HG02623 (cell line): Measurements from ENCODE around the gene SLC6A16.
"Not testable (repeated sequence)": the region's sequence is repeated elsewhere in the genome, so short reads cannot be mapped to it uniquely, and the experiment has no call there.

Experiments used
- ATAC-seq: cut with Tn5 transposase; IDR thresholded peaks from one replicate; pipeline ENCODE4 v1.9.1; 2021; ENCODE audit warnings: moderate library complexity; ENCODE audit not compliant: unreplicated experiment

Gene SLC6A16

GRCh38 chr19:49332691-49333417 lies 7.9 kb upstream of the SLC6A16 start:
- ATAC-seq: not testable (repeated sequence)

GRCh38 chr19:49331616-49332055 lies 6.6 kb upstream of the SLC6A16 start:
- peak; percentile 44 for ATAC-seq

DNA sequence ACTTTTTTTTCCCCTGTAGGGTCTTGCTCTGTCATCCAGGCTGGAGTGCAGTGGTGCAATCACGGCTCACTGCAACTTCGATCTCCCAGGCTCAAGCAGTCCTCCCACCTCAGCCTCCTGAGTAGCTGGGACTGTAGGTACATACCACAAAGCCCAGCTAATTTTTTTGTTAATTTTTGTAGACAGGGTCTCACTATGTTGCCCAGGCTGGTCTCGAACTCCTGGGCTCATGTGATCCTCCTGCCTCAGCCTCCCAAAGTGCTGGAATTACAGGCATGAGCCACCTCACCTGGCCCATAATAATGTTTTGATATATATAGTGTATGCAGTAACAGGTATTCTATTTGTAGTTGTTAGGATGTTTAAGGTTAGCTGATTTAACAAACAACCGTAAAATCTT lies 6.2 kb upstream of the SLC6A16 start:
- not testable (repeated sequence) for ATAC-seq

- no peak for ATAC-seq
Observed at GRCh38 chr19:49328741-49329140, 3.8 kb upstream of the SLC6A16 start.

DNA sequence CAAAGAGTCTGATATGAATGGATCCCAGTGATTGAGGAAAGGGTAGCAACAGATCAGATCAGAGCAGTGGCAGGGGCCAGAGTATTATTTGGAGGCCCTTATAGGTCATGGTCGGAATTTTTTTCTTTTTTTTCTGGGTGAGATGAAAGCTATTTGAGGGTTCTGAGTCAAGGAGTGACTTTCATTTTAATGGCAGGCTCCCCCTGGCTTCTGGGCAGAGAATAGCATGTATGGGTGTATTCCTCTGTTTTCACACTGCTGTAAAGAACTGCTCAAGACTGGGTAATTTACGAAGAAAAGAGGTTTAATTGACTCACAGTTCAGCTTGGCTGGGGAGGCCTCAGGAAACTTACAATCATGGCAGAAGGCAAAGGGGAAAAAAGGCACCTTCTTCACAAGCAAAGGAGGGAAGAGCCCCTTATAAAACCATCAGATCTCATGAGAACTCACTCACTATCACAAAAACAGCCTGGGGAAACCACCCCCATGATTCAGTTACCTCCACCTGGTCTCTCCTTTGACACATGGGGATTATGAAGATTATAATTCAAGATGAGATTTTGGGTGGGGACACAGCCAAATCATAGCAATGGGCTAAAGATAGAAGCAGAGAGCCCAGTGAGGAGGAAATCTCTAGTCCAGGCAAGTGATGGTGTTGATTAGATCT lies 3.0 kb upstream of the SLC6A16 start:
- ATAC-seq: no peak

- no peak for ATAC-seq
Observed at GRCh38 chr19:49326165-49326704, 1.2 kb upstream of the SLC6A16 start.

GRCh38 chr19:49325756-49326155 lies 765 bp upstream of the SLC6A16 start:
- not testable (repeated sequence) for ATAC-seq

GRCh38 chr19:49318296-49318695 lies 6.7 kb downstream of the SLC6A16 start:
- no peak for ATAC-seq

DNA sequence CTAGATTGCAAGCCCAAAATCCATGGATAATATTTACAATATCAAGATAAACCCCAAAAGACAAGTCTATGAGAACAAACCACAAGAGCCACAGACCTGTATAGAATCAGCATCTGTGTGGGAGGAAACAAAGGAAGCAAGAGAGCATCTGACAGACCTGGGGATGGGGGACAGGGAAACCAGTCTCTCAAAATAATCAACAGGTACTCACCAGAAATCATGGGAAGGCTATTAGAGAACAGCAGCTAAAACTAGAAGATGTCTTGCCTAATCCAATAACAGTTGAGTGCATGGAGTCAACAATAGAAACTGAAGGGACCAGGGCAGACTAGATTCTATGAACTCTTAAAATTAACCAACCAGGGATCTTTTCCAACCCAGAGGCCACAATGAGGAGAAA lies 8.7 kb downstream of the SLC6A16 start:
- no peak for ATAC-seq

DNA sequence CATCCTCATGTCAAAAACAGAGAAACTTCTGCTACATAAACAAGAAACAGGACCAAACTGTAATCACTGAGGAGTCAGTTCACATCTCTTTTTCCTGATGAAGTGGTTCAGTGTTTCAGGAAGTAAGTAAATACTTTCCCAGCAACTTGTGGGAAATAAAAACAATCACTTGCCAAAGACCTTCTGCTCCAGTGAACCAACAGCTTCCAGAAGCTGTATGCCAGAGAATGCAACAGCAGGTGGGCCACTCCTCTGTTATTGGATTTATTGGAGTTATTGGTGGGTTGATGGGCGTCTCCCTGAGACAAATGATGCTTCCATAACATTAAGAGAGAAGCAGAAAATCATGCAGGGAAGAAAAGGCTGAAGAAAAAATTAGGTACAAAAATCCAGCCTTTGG lies 9.9 kb downstream of the SLC6A16 start:
- no peak for ATAC-seq

DNA sequence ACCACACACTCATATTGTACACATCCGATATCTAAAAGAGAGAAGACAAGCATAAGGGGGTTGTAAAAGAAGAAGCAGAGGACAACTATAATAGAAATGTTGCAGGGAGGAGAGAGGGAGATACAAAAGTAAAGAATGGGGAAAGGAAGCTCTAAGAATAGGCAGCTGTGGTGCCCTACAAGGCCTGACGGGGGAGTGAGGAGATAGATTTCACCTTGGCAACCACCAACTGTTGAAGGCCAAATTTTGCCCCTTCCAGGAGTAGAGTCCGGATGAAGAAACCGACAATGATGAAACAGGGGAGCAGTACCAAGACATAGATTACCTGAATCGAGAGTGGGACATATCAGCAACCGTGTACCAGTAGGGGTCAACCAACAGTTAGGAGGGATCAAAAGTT lies 15.9 kb downstream of the SLC6A16 start:
- no peak for ATAC-seq

- ATAC-seq: not testable (repeated sequence)
Observed at GRCh38 chr19:49306734-49307133, 18.3 kb downstream of the SLC6A16 start.

GRCh38 chr19:49301866-49302252 lies 23.1 kb downstream of the SLC6A16 start:
- ATAC-seq: no peak

DNA sequence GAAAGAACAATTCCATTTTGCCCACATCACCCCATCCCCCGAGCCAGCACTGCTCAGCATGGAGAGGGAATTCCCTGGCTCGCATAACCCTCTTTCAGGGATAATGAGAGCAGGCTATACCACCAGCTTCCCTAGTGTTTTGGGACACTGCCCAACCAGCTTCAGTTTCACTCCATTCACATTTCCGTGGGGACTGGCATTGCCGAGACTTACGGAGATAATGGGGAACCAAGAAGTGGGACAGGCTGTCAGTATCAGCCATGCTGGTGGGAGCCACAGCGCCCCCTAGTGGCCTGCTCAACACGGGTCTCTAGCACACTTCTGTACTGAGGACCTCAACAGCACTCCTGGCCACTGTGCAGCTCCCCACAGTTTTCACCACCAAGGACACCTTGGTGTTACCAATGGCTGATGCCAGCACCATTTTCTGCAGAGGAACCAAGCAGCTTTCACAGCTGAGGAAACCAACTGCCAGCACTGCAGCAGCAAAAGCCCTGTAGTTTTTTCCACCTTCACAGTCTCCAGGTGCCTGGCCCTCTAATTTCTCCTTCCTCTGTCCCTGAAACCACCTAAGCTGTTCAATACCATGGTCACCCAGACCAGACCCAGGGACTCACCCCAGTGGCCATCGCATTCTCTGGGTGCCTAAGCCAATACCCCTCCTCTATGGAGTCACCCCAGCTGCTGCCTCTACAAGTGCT lies 23.7 kb downstream of the SLC6A16 start:
- no peak for ATAC-seq

DNA sequence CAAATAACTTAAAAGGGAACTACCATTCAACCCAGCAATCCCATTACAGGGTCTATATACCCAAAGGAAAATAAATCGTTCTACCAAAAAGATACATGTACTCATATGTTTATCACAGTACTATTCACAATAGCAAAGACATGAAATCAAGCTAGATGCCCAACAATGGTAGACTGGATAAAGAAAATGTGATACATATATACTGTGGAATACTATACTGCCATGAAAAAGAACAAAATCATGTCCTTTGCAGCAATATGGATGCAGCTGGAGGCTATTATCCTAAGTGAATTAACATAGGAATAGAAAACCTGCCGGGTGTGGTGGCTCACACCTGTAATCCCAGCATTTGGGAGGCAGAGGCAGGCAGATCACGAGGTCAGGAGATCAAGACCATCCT lies 26.3 kb downstream of the SLC6A16 start:
- ATAC-seq: not testable (repeated sequence)

DNA sequence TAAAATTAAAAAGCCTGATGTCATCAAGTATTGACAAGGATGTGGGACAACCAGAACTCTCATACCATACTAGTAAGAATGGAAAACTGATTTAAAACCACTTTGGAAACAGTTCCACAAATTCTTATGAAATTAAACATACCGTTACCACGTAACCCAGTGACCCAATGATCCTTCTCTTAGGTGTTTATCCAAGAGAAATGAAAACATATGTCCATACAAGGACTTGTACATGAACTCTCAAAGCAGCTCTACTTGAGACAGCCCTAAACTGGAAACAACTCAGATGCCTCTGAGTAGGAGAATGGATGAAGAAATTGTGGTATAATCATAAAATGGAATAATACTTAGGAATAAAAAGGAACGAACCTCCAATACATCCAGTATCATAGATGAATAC lies 27.6 kb downstream of the SLC6A16 start:
- ATAC-seq: no peak

DNA sequence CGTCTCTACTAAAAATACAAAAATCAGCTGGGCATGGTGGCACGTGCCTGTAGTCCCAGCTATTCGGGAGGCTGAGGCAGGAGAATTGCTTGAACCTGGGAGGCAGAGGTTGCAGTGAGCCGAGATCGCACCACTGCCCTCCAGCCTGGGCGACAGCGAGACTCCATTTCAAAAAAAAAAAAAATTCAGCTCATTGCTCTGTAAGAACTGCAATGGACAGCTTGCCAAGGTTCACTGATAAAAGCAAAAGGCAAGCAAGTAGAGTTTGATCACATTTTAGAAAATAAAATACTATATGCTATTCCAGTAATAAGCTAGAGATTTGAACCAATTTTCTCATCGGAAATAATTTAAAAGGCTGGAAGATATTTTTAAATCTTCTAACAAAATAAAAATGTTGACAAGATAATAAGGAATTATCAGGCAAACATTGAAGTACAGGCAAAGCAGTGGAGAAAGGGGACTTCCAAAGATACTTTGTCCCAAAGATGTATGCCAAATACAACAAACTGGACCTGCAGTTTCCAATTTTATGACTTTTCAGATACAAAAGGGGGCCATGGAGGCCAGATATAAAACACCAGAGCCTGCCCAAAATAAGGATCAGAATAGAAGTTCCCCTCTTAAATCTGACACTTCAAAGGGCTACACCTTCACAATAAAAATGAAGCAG lies 29.6 kb downstream of the SLC6A16 start:
- ATAC-seq: no peak

DNA sequence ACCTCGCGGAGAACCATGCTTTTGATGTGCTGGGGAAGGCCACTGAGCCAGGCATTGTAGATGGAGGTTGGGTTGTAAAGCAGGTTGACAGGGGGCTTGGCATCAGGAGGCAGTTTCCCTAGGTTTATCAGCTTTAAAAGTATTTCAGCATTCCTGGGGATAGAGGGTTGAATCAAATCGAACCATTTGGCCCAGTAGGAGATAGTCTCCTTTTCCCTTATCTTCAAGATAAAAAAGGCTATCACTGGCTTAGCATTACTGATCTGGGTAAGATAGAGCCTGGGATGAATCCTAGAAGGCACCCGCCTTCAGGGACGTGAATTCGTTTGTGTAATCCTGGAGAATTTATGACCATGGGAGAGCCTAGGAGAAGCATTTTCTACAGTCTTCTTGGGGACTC lies 30.6 kb downstream of the SLC6A16 start:
- ATAC-seq: no peak

DNA sequence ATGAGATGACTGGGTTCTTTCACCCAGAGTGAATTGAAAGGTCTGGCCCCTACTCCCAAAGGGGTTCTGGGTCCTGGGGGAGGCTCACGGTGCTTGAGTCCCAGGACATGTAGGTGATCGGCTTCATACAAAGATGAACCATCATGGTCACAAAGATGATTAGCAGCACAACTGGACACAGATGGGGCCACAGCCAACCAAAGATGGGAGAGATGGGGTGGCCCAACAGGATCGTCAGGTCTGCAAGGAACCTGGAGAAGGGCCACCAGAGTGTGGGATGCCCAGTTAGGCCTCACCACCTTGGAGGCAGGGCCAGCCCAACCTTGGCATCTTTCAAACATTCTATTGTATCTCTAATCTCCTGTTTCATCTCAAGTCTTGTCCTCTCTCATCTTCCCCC lies 34.5 kb downstream of the SLC6A16 start:
- ATAC-seq: no peak

DNA sequence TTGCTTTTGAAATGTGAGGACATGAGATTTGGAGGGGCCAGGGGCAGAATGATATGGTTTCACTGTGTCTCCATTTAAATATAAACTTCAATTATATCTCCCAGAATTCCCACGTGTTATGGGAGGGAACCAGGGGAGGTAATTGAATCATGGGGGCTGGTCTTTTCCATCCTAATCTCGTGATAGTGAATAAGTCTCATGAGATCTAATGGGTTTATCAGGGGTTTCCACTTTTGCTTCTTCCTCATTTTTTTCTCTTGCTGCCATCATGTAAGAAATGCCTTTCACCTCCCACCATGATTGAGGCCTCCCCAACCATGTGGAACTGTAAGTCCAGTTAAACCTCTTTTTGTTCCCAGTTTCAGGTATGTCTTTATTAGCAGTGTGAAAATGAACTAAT lies 35.7 kb downstream of the SLC6A16 start:
- not testable (repeated sequence) for ATAC-seq

- ATAC-seq: not testable (repeated sequence)
Observed at GRCh38 chr19:49288205-49288604, 36.8 kb downstream of the SLC6A16 start.
